HEK293T (cell line): ENCODE measurements around the gene TEK.

ENCODE experiments used
- CTCF ChIA-PET: fragments of 350-600 bp; formaldehyde crosslinking; extraction: SDS; loops from one replicate; lab custom pipeline; 2021; ENCODE audit warnings: antibody characterized with exemption, inconsistent platforms; lab: Yijun Ruan, JAX
- POLR2A ChIA-PET: fragments of 350-600 bp; formaldehyde crosslinking; extraction: SDS; loops from one replicate; lab custom pipeline; 2020; ENCODE audit warnings: antibody characterized with exemption, inconsistent platforms; lab: Yijun Ruan, JAX
- DNase-seq: peaks from one replicate; pipeline ENCODE4 v3.0.0; 2012; ENCODE audit warnings: mixed read lengths; ENCODE audit errors: extremely low spot score
- ARNT ChIP-seq: fragments of 450-650 bp; IDR thresholded peaks from 2 replicates; pipeline ENCODE4 v1.6.1; 2017; ENCODE audit warnings: mild to moderate bottlenecking
- BHLHE40 ChIP-seq: fragments of 450-650 bp; IDR thresholded peaks from 2 replicates; pipeline ENCODE4 v1.6.1; 2016; ENCODE audit warnings: mild to moderate bottlenecking, moderate library complexity, borderline replicate concordance
- CTBP1 ChIP-seq: fragments of 450-650 bp; IDR thresholded peaks from 2 replicates; pipeline ENCODE4 v1.6.1; 2016; ENCODE audit warnings: borderline replicate concordance
- ELF4 ChIP-seq: fragments of 450-650 bp; IDR thresholded peaks from 2 replicates; pipeline ENCODE4 v1.6.1; 2017; ENCODE audit warnings: antibody characterized with exemption
- FOXA1 ChIP-seq: fragments of 450-650 bp; IDR thresholded peaks from 2 replicates; pipeline ENCODE4 v1.6.1; 2016; ENCODE audit warnings: mild to moderate bottlenecking
- FOXK2 ChIP-seq: fragments of 450-650 bp; IDR thresholded peaks from 2 replicates; pipeline ENCODE4 v1.6.1; 2016; ENCODE audit warnings: mild to moderate bottlenecking
- FOXM1 ChIP-seq: fragments of 450-650 bp; IDR thresholded peaks from 2 replicates; pipeline ENCODE4 v1.6.1; 2017; ENCODE audit warnings: mild to moderate bottlenecking, borderline replicate concordance
- HDGF ChIP-seq: fragments of 450-650 bp; IDR thresholded peaks from 2 replicates; pipeline ENCODE4 v1.6.1; 2017; ENCODE audit warnings: antibody characterized with exemption, borderline replicate concordance
- L3MBTL2 ChIP-seq: fragments of 450-650 bp; conservative IDR thresholded peaks from 2 replicates; pipeline ENCODE4 v1.6.1; 2016; ENCODE audit warnings: mild to moderate bottlenecking
- LEF1 ChIP-seq: fragments of 450-650 bp; IDR thresholded peaks from 2 replicates; pipeline ENCODE4 v1.6.1; 2017; ENCODE audit warnings: mild to moderate bottlenecking, borderline replicate concordance
- NFRKB ChIP-seq: fragments of 450-650 bp; IDR thresholded peaks from 2 replicates; pipeline ENCODE4 v1.6.1; 2016; ENCODE audit warnings: mild to moderate bottlenecking, moderate library complexity
- SP1 ChIP-seq: fragments of 450-650 bp; IDR thresholded peaks from 2 replicates; pipeline ENCODE4 v1.6.1; 2017
- SUZ12 ChIP-seq: fragments of 450-650 bp; IDR thresholded peaks from 2 replicates; pipeline ENCODE4 v1.6.1; 2016; ENCODE audit warnings: mild to moderate bottlenecking
- TARDBP ChIP-seq: fragments of 450-650 bp; IDR thresholded peaks from 2 replicates; pipeline ENCODE4 v1.6.1; 2016
- ZNF384 ChIP-seq: fragments of 450-650 bp; IDR thresholded peaks from 2 replicates; pipeline ENCODE4 v1.6.1; 2016
- TF ChIP-seq, protein P1 (sequence below): fragments of 450-650 bp; IDR thresholded peaks from 2 replicates; pipeline ENCODE4 v1.6.1; 2016

TEK gene

DNA sequence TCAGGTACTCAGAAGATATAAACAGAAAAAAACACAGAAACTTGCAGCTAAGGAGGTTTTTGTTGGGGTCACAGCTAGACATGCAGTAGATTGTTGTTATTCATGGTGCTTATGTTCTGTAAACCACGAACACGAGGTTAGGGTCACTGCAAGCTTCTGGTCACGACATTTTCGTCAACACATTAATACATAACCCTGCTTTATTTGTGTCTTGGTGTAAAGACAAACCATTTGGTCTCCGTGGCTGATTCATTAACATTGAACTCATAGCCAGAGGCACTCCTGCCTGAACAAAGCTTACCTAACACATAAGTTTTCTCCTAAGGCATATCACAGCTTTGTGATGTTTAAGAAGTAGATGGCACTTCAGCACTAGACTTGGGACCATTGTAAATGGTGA lies 16.9 kb downstream of the TEK start:
- POLR2A ChIA-PET: no interaction called here
- CTCF ChIA-PET: no interaction called here
- TF ChIP-seq SUZ12 (no peak), LEF1 (no peak), L3MBTL2 (no peak), TARDBP (no peak), FOXM1 (no peak), ARNT (no peak), BHLHE40 (no peak), ZNF384 (no peak), ELF4 (no peak), FOXA1 (no peak), NFRKB (no peak)
- no peak for DNase-seq

DNA sequence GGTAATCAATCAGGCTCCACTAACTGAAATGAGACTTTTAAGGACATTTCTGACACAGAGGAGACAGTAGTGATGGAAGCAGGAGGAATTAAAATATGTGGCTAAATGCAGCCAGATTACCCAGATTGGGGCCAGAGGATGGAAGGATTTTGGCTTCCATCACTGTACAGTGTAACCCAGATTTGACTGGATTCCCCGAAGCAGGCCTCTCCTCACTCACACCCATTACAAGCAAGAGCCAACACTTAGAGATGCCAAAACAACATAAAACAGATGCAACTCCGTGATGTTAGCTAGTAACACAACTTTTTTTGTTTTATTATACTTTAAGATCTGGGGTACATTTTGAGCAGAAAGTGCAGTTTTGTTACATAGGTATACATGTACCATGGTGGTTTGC lies 17.6 kb downstream of the TEK start:
- CTCF ChIA-PET: no interaction called here
- no peak for DNase-seq
- POLR2A ChIA-PET: no interaction called here
- no peak for TF ChIP-seq HDGF
- no peak for TF ChIP-seq LEF1
- TF ChIP-seq ELF4: no peak
- no peak for TF ChIP-seq ARNT
- no peak for TF ChIP-seq BHLHE40
- TF ChIP-seq NFRKB: no peak
- no peak for TF ChIP-seq FOXK2
- no peak for TF ChIP-seq L3MBTL2
- TF ChIP-seq ZNF384: no peak
- TF ChIP-seq CTBP1: no peak
- no peak for TF ChIP-seq FOXM1
- TF ChIP-seq, protein P1, sequence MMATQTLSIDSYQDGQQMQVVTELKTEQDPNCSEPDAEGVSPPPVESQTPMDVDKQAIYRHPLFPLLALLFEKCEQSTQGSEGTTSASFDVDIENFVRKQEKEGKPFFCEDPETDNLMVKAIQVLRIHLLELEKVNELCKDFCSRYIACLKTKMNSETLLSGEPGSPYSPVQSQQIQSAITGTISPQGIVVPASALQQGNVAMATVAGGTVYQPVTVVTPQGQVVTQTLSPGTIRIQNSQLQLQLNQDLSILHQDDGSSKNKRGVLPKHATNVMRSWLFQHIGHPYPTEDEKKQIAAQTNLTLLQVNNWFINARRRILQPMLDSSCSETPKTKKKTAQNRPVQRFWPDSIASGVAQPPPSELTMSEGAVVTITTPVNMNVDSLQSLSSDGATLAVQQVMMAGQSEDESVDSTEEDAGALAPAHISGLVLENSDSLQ: no peak
- TF ChIP-seq TARDBP: no peak
- no peak for TF ChIP-seq SUZ12

DNA sequence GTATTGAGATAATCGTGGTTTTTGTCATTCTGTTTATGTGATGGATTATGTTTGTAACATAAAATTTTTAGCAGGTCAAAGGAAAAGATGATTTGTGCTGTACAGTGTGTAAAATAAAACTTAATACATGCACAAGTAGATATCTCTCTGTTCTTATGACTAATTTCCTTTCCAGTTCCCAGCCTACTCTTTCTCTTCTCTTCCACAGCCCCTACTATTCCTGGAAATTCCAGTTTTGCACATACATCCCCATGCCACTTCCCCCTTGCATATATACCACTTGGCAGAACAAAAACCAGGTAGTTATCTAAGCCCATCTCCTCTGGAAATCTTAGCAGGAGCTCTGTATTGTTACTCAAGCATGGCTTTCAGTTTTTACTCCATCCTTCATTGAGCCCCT lies 20.2 kb downstream of the TEK start:
- TF ChIP-seq L3MBTL2 (no peak), ZNF384 (no peak), SP1 (no peak), FOXK2 (no peak), CTBP1 (no peak), HDGF (no peak), NFRKB (no peak), SUZ12 (no peak), ELF4 (no peak), BHLHE40 (no peak)
- no peak for DNase-seq
- ChIA-PET POLR2A (no interaction called here), CTCF (no interaction called here)

DNA sequence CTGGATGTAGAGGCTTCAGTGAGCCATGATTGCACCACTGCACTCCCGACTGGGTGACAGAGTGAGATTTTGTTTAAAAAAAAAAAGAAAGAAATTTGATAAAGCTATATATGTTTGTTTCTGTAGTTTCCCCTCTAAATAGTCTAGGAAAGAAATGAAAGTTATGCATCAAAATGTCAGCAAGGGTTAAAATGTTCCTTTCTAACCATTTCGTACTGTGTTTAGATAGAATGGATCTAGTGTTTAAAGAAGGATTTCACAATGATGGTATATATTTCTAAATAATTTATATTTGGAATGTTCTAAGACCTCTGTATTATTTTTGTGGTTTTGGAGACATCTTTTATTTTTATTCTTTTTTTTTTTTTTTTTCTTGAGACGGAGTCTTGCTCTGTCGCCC lies 22.7 kb downstream of the TEK start:
- CTCF ChIA-PET: no interaction called here
- TF ChIP-seq ELF4: no peak
- TF ChIP-seq NFRKB: no peak
- TF ChIP-seq ZNF384: no peak
- no peak for TF ChIP-seq CTBP1
- TF ChIP-seq SUZ12: no peak
- no peak for TF ChIP-seq LEF1
- no peak for TF ChIP-seq FOXK2
- no peak for TF ChIP-seq TARDBP
- no peak for TF ChIP-seq ARNT
- no peak for TF ChIP-seq BHLHE40
- no peak for TF ChIP-seq HDGF
- no peak for TF ChIP-seq SP1
- no peak for TF ChIP-seq L3MBTL2
- POLR2A ChIA-PET: no interaction called here
- DNase-seq: no peak

DNA sequence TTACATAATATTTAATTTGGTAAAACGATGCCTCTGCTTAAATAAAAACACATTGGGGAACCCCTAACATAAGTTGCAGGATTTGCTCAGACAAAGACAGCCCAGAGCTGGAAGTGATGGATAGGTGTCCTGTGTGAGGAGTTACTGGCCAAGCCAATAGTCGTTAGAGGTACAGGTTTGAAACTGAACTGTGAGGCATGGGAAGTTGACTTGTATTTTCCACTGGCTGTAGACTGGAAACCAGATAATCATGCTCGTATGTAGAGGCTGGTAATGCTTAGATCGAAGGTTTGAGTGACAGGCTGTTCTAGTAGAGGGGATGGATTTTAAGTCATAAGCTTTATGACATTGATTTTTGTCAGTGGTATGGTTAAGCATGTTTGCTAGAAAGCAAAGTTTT lies 24.8 kb downstream of the TEK start:
- POLR2A ChIA-PET: no interaction called here
- TF ChIP-seq FOXA1 (no peak), FOXK2 (no peak), SUZ12 (no peak), BHLHE40 (no peak)
- TF ChIP-seq, protein P1: peak; percentile 59

DNA sequence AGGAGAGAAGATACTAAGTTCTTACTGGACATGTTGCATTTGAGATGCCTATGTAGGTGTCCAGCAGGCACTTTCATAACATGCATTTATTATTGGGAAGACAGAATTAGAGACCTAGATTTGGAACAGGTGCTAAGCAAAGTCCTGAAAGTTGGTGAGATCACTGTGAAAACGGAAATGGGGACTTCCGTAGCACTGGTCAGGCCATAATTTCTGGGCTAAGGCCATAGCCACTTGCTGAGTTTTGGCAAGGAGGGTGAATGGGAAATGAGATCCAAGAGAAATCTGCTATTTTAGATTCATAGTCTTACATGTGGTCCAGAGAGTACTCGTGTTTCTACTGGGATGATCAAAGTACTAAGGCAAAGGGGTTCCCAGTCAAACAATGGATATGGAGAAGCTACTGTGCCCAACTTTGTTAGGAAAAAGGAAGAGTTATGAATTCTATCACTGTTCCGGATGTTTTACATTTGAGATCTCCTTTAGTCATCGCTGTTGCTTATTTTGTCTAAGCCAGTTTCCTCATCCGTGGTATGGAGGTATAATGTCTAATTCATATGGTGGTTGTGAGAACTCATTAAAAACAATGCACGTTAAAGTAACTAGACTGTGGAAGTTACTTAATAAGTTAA lies 33.4 kb downstream of the TEK start:
- ChIA-PET POLR2A (no interaction called here), CTCF (no interaction called here)
- DNase-seq: no peak
- no peak for TF ChIP-seq BHLHE40
- TF ChIP-seq FOXK2: no peak
- no peak for TF ChIP-seq ELF4
- no peak for TF ChIP-seq L3MBTL2
- TF ChIP-seq FOXM1: no peak

More for the DNA sequence above, 24.8 kb downstream of the TEK start:
- no peak for DNase-seq
- CTCF ChIA-PET: interaction anchor here (0.6 kb wide), 1 partner anchor 121 kb away, joined by 3 read pairs; no protein-coding TSS in a partner anchor

DNA sequence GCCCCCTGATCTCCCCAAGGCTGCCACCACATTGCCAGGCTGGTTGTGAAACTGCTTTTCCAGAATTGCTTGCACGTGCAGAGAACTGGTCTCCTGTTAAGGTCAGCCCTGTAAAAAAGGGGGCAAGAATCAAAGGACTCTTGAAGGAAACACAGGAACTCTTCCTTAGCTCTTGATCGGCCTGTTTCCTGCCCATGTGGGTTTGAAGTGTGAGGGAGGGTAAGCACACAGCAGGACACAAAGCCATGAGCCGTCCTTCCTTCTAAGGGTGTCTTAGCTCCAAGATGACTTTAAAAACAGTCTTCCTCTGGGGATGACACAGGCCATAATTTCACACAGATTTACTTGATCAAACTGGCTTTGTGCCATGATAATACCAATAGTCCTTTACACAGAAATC lies 36.1 kb downstream of the TEK start:
- no peak for DNase-seq
- ChIA-PET CTCF (no interaction called here), POLR2A (no interaction called here)
- TF ChIP-seq ELF4: no peak
- no peak for TF ChIP-seq SUZ12
- TF ChIP-seq, protein P1: no peak
- no peak for TF ChIP-seq FOXA1
- no peak for TF ChIP-seq ARNT
- no peak for TF ChIP-seq LEF1
- no peak for TF ChIP-seq HDGF
- TF ChIP-seq FOXM1: no peak
- TF ChIP-seq FOXK2: no peak
- TF ChIP-seq CTBP1: no peak
- TF ChIP-seq ZNF384: no peak
- no peak for TF ChIP-seq NFRKB
- TF ChIP-seq BHLHE40: no peak
